Upper lobe of left lung (tissue), 4 donors: ENCODE results near the gene ADGRG3.

Experiments used
- CTCF ChIP-seq, 6 experiments: fragments of 450-650 bp in 4 of 6; fragments of 200-600 bp in 2 of 6; sonication (generic) in 2 of 6; IDR thresholded peaks; one replicate each; pipeline ENCODE4 v1.5.1; 2016 to 2019; ENCODE audit warnings: antibody characterized with exemption in 6 of 6
- POLR2AphosphoS5 ChIP-seq, 2 donors: sonication (generic); formaldehyde crosslinking; IDR thresholded peaks; one replicate each; pipeline ENCODE4 v1.5.1; 2017; ENCODE audit warnings: antibody characterized with exemption in 2 of 2

DNA sequence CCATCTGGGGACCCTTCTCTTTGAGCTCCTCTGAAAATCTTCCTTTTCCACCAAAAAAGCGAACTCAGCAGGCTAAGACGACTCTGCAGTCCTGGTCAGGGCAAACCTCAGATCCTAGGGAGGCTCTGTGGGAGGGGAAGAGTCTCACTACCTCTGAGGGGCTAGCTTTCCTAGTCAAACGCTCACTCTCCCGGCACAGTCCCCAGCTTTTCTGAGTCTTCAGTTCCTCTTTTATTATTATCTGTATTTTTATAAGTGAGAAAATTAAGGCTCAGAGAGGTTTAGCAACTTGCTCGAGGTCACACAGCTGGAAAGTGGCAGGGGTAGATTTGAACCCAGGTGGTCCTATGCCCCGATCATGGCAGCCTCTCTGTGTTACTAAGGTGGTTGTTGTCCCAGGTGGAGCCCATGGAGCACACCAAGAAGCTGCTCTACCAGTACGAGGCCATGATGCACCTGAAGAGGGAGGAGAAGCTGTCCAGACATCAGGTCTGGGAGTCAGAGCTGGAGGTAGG lies 58.4 kb downstream of the ADGRG3 start:
- TF ChIP-seq CTCF (IDR thresholded peaks at IDR 0.05): no peak
- no peak for TF ChIP-seq POLR2AphosphoS5 (IDR thresholded peaks at IDR 0.05)
